Mammary epithelial cell (primary cell): ENCODE measurements around the gene AGAP1.

Experiments
- EZH2 ChIP-seq: IDR thresholded peaks from 2 replicates; pipeline ENCODE4 v1.6.1; 2012; ENCODE audit warnings: low read length, inconsistent platforms, borderline replicate concordance
- TF ChIP-seq, protein P1 (sequence below), 2 donors: IDR thresholded peaks in 1 of 2; conservative IDR thresholded peaks in 1 of 2; 2 replicates each; pipeline ENCODE4 v1.5.1; 2011 to 2012; ENCODE audit warnings: inconsistent platforms in 2 of 2, low read length in 2 of 2, mild to moderate bottlenecking in 2 of 2, control low read depth in 1 of 2, low read depth in 1 of 2; ENCODE audit not compliant: insufficient read depth in 1 of 2; ENCODE audit errors: extremely low read depth in 1 of 2

DNA sequence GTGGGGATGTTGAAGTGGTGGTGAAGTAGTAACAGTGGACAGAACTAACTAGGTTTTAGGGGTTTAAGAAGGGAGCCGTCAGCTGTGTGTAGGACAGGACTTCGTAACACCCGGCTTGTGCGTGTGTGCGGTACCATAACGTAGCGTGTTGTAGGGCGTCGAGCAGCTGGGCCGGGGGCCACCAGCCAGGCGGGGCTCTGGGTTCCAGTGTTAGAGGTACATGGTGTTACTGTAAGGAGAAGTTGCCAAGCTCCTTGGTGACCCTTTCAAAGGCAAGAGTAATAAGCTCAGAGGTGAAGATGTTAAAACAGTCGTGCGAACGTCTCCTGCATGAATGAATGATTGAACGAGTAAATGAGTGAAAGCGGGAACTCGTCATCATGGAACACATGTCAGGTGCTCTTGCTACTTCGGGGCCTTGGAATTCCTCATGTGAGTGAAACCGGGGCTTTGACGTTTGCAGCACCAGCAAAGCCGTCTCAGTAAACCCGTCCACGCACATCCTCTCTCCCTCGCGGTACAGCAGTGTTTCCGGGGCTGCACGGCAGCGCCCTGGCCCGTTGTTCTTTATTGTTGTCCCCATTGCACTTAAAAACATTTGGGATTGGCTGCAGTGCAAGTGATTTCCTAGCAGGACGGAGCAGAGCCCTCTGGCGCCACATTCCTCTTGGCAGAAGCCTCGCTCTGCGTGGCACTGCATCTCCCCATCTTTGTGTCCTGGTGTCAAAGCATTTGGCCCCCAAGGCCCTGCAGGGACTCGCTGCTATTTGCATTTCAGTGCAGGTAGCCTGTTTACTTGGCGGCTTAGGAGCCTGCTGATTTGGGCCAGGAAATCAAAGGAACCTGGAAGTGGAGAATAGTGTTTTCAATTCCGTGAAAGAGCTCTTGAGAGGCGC lies 559.3 kb downstream of the AGAP1 start:
- TF ChIP-seq, protein P1, sequence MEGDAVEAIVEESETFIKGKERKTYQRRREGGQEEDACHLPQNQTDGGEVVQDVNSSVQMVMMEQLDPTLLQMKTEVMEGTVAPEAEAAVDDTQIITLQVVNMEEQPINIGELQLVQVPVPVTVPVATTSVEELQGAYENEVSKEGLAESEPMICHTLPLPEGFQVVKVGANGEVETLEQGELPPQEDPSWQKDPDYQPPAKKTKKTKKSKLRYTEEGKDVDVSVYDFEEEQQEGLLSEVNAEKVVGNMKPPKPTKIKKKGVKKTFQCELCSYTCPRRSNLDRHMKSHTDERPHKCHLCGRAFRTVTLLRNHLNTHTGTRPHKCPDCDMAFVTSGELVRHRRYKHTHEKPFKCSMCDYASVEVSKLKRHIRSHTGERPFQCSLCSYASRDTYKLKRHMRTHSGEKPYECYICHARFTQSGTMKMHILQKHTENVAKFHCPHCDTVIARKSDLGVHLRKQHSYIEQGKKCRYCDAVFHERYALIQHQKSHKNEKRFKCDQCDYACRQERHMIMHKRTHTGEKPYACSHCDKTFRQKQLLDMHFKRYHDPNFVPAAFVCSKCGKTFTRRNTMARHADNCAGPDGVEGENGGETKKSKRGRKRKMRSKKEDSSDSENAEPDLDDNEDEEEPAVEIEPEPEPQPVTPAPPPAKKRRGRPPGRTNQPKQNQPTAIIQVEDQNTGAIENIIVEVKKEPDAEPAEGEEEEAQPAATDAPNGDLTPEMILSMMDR (conservative IDR thresholded peaks at IDR 0.05 in 1 of 2, IDR thresholded peaks at IDR 0.05 in 1 of 2; ENCODE audit: extremely low read depth in 1 of 2, insufficient read depth in 1 of 2, low read depth in 1 of 2, low read length in 2 of 2) = no peak
- no peak for TF ChIP-seq EZH2
